HG03565 (cell line): Measurements from ENCODE around the gene GOPC.

Experiments used
- ATAC-seq: cut with Tn5 transposase; IDR thresholded peaks from one replicate; pipeline ENCODE4 v1.9.1; 2021; ENCODE audit warnings: mild to moderate bottlenecking, moderate library complexity; ENCODE audit not compliant: unreplicated experiment

GOPC gene

DNA sequence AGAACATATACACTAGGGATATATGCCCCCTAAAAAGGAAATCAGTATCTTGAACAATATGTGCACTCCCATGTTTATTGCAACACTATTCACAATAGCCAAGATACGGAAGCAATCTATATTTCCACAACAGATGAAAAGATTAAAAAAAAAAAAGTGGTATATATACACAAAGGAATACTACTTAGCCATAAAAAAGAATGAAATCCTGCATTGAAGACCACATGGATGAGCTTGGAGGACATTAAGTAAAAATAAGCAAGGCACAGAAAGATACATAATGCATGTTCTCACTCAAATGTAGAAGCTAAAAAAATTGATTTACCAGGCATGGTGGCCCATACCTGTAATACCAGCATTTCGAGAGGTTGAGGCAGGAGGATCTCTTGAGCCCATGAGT is 4.6 kb downstream of the GOPC start:
- ATAC-seq: no peak

- ATAC-seq: no peak
Measured at GRCh38 chr6:117595099-117595923, 7.0 kb downstream of the GOPC start.

- ATAC-seq: no peak
Measured at GRCh38 chr6:117592983-117593759, 9.1 kb downstream of the GOPC start.

- no peak for ATAC-seq
Measured at GRCh38 chr6:117591405-117591804, 10.9 kb downstream of the GOPC start.

DNA sequence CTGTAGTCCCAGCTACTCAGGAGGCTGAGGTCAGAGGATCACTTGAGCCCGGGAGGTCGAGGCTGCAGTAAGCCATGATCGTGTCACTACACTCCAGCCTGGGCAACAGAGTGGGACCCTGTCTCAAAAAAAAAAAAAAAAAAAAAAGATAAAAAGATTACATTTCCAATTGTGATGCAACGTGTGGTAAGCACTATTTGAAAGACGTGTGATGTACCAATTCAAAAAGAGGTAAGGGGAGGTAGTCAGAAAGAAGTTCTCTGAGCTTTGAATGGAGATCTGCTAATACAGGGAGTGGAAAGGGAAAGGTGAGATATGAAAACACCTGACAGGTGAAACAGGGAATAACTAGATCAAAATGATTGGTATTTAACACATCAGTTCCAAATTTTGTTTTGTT is 11.9 kb downstream of the GOPC start:
- no peak for ATAC-seq

DNA sequence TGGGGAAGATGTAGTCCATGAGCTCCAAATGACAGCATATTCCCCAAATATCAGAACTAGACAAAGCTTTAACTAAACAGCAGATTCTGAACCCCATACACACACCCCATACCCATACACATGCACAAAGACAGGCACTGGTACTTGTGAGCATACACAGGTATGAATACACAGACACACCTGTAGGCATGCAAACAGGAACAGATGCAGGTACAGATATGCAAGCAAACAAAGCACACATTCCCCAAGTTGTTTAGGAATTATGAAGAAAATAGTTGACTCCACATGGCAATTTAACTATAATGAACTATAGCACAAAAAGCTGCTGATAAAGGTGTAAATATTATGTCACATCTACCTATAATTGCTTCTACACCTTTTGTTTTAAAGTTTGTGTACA is 16.7 kb downstream of the GOPC start:
- no peak for ATAC-seq

DNA sequence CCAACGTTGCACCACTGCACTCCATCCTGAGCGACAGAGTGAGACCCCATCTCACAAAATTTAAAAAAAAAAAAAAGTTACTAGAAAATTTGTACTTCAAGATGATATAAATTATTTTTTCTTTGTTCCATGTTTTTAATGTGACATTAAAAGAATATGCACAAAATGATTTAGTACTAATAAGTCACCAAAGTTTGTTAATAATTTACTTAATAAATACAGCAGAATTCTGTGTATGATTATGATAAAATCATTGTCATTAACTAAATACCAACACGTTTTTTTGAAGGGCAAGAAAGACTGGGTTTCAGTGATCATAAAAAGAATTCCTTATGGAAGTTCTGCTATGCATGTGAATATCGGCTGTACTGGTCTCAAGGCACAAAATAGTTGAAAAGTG is 28.1 kb downstream of the GOPC start:
- no peak for ATAC-seq

DNA sequence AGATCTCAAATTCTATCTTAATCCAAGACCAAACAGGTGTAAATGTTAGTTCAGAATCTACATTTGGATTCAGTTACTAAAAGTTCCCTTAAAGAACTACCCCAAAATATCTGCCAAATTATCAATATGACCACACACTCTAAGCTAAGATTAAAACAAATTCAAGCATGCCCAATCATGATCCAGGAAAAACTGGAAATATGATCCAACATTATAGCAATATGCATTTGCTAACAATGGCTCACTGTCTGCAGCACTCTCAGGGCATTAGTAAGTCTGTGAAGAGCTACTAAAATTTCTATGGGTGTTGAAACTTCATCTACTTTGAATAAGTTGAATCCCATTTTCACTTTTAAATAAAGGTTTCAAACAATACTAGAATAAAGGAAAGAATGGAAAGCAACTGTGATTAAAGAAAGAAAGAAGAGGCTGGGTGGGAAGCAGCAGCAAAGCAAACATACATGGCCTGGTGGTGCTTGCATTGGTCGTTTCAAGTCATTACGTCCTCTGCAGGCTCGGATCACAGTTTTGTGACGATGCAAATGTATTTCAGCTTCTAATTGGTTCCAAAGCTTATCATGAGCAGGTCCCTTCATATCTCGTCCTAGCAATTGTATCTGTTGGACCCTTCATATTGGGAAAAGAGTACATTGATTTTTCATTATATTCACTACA is 29.2 kb downstream of the GOPC start:
- no peak for ATAC-seq

DNA sequence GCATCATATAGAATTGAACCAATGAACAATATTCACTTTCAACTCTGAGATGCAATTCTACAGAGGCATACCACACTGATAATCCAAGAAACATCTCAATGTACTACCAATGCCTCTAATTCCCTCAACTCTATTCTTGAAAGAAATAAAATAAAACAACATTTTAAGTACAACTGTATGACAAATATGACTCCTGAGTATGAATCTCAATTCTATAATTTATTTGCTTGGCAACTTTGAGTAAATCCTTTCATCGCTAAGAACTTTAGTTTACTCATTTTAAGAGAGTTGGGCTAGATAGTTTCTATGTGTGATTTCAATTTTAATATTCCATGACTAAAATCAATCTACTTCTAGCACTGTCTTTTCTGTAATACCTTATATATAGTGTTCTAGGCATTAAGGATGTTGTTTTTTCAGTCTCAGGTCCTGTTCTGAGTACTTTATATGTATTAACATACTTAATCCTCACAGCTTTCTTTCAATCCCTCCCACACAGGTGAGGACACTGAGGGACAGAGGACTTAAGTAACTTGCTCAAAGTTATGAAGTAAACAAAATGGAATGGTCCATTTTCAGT is 33.4 kb downstream of the GOPC start:
- ATAC-seq: no peak

DNA sequence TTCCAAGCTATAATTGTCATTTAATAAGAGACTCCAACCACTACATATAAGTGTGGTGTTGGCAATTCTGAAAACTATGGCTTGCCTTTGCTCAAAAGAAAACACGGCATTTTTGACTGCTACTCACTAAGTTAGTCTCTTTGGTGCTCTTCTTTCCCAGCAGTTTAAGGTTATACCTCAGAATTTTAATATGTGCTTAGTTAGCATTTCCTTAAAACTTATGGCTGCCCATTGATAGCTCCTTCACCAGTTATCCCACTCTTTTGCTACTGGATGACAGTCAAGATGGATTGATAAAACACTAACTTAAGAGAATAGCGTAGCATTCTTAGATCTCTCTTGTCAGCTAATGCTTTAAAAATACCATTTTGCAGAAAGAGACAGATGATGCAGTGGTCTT is 34.1 kb downstream of the GOPC start:
- no peak for ATAC-seq

- no peak for ATAC-seq
Measured at GRCh38 chr6:117564681-117565080, 37.6 kb downstream of the GOPC start.

- no peak for ATAC-seq
Measured at GRCh38 chr6:117561128-117561527, 41.2 kb downstream of the GOPC start.

GRCh38 chr6:117559299-117559698 is 43.0 kb downstream of the GOPC start:
- no peak for ATAC-seq

DNA sequence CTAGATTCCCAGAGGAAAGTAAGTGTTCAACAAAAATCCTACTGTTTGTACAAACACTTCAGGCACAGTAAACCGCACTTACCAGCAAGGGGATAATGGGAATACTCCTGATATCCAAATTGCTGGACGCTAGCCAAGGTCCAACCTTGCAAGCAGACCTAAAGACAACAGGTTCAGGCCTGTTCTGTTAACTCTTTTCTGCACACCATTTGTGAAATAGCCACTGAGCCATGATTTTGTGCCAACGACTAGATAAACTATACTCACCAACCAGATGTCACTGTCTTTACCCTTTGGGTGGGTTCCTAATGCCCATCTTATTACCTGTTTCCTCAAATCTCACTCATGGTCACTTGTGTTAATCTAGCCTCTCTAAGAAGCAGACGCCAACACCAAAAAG is 43.5 kb downstream of the GOPC start:
- no peak for ATAC-seq

DNA sequence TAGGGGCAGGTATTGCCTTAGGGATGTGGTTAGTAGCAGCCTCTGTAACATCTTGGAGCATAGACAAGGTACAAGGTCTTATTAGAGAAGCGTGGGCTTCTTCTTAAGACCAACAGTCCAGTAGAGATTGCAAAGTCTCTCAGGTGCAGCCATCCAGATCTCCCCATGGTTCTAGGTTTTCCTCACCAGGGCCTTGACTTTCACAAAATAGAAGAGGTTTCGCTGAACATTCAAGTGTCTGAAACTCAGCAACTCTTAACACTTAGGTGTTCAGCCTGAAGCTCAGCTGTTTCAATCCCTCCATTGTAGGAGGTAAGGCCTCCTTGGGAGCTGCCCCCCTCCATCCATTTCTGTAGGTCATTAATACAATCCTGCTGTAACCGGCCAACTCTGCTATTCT is 44.4 kb downstream of the GOPC start:
- ATAC-seq: no peak

GRCh38 chr6:117555882-117556498 is 46.3 kb downstream of the GOPC start:
- ATAC-seq: no peak

DNA sequence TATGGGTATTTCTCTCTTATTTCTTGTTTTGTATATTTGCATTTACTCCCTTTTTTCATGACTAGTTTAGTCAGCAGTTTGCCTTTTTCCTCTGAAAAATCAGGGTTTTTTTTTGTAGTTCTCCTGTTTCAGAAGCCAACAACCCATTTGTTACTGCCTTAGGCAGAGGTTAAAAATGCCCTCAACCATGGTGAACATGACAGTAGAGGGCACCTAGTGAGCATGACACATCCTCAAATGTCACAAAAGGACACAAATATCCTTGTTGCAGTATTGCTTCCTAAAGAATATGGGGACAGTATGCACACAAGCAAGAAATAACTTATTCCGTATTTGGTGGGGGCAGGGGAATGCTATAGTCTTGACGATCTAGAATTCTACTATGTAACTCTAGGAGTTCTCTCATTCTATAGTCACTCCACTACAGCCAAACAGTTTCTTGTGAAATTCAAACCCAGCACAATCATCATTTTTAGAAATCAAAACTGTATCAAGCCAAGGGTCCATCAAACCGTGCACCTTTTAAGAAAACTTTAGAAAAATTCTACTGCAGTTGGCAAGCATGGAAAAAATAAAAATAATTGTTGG is 47.0 kb downstream of the GOPC start:
- ATAC-seq: no peak

DNA sequence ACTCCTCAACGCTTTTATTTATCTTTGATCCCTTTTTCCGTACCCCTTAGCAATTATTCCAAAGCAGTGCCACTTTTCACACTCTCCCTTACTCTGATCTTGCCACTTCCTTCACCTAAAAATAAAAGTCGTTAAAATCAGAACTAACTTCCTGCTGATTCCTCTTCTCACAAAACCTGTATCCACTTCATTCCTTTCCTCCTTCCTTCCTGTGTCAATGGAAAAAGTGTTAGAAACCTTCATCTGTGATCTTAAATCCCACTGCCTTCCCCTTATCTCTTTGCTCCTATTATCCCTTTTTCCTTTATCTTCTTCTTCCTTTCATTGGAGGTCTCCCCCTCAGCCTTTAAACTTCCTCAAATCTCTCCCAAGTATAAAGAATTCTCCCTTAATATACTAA is 49.2 kb downstream of the GOPC start:
- ATAC-seq: no peak

DNA sequence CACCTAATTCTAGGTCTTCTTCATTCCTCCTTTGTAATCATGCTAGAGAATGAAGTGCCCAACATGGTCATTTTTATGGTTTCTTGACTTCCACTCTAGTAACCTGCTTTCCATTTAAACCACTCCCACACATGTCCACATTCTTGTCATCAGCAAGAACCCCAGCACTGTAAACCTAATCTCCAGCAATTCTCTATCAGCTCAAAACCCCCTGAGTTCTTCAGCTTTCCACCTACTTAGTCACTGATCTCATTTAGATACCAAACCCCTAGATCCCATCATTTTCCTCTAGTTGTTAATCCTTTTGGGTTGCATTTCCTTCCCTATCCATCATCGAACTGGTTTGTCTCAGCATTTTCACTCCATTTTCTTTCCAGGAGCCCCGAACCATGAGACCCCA is 49.7 kb downstream of the GOPC start:
- no peak for ATAC-seq

DNA sequence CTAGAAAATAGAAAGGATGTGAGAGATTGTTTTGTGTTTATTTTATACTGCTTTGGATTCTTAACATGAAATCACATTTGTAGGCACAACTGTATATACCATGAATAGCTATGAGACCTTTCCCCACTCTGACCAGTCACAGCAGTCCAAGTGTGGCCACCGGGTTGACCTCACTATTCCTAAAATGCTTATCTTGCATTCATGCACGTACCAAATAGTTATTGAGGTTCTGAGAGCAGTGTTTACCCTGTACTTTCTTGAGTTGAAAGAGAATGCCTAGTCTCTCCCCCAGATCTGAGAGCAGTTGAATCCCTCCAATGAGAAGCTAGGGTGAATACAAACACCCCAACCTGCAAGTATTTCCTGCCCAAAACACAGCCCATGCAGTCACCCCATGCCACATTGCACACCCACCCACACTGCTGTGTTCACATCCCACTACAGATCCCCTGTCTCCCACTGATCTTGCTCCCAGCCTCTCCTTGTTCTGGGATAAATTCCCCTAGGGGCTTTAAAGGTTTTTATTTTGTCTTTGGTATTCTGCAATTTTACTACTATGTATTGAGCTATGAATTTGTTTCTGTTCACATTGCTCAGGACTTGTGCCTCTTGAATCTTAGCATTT is 51.6 kb downstream of the GOPC start:
- no peak for ATAC-seq
